Measurements from ENCODE around the gene TFEB. TPM values are rescaled to one million over a fixed set of nuclear protein-coding genes. Genes with fewer than 3 reads are reported as not detected.

The TFEB gene
- total RNA-seq, 1 donor from 2014 or later, result 6.2 TPM

GRCh38 chr6:41682497-41683272 lies 52.7 kb downstream of the TFEB start:
- DNase-seq (ENCODE audit: extremely low spot score, unreplicated experiment), result no peak
- TF ChIP-seq, protein P1, sequence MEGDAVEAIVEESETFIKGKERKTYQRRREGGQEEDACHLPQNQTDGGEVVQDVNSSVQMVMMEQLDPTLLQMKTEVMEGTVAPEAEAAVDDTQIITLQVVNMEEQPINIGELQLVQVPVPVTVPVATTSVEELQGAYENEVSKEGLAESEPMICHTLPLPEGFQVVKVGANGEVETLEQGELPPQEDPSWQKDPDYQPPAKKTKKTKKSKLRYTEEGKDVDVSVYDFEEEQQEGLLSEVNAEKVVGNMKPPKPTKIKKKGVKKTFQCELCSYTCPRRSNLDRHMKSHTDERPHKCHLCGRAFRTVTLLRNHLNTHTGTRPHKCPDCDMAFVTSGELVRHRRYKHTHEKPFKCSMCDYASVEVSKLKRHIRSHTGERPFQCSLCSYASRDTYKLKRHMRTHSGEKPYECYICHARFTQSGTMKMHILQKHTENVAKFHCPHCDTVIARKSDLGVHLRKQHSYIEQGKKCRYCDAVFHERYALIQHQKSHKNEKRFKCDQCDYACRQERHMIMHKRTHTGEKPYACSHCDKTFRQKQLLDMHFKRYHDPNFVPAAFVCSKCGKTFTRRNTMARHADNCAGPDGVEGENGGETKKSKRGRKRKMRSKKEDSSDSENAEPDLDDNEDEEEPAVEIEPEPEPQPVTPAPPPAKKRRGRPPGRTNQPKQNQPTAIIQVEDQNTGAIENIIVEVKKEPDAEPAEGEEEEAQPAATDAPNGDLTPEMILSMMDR (conservative IDR thresholded peaks at IDR 0.05), result no peak
- Mint-ChIP-seq H3K27me3 (no peaks in the 10 kb centered on the region), H3K27ac (no peak overlapping the region), H3K4me1 (ENCODE audit: unreplicated experiment) (peaks cover 28% of the 10 kb centered on the region), H3K9me3 (no peaks in the 10 kb centered on the region), H3K36me3 (no peaks in the 10 kb centered on the region), H3K4me3 (peak overlapping the region; percentile 57)

- Mint-ChIP-seq H3K36me3 (no peaks in the 10 kb centered on the region), H3K27me3 (peaks cover 1% of the 10 kb centered on the region), H3K27ac (peak overlapping the region; percentile 63), H3K4me1 (ENCODE audit: unreplicated experiment) (peaks cover 30% of the 10 kb centered on the region), H3K9me3 (no peaks in the 10 kb centered on the region), H3K4me3 (peak overlapping the region; percentile 57)
- peak; percentile 95 for DNase-seq (ENCODE audit: extremely low spot score, unreplicated experiment)
- TF ChIP-seq, protein P1 (conservative IDR thresholded peaks at IDR 0.05), result peak; percentile 94
Measured at GRCh38 chr6:41682056-41682477, 53.3 kb downstream of the TFEB start.

- Mint-ChIP-seq H3K4me1 (ENCODE audit: unreplicated experiment) (peaks cover 46% of the 10 kb centered on the region), H3K4me3 (peak overlapping the region; percentile 16), H3K9me3 (no peaks in the 10 kb centered on the region), H3K27ac (peak overlapping the region; percentile 14), H3K27me3 (peaks cover 9% of the 10 kb centered on the region), H3K36me3 (no peaks in the 10 kb centered on the region)
- TF ChIP-seq, protein P1 (conservative IDR thresholded peaks at IDR 0.05), result no peak
- DNase-seq (ENCODE audit: extremely low spot score, unreplicated experiment), result no peak
Measured at GRCh38 chr6:41680182-41680965, 55.0 kb downstream of the TFEB start.

DNA sequence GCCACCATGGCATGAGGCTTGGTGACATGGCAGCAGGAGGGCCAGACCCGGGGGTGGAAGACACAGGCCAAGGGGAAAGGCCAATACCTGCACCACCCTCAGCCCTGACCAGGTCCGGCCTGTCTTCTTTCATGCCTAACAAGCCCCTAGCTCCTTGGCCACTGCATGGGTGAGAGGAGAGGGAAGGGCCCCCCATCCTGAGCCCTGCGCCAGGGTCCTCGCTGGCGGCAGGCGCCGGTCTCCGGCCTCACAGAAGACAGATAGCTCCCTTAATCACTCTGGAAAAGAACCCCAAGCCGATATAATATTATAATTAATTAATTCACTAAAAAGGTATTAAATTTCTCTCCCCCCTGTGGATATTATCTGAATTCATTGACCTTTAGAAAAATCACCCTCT lies 55.7 kb downstream of the TFEB start:
- H3K4me3 Mint-ChIP-seq, result no peak overlapping the region
- H3K27me3 Mint-ChIP-seq, result peaks cover 9% of the 10 kb centered on the region
- no peaks in the 10 kb centered on the region for H3K36me3 Mint-ChIP-seq
- no peak overlapping the region for H3K27ac Mint-ChIP-seq
- TF ChIP-seq, protein P1 (conservative IDR thresholded peaks at IDR 0.05), result no peak
- H3K9me3 Mint-ChIP-seq, result no peaks in the 10 kb centered on the region
- no peak for DNase-seq (ENCODE audit: extremely low spot score, unreplicated experiment)
- H3K4me1 Mint-ChIP-seq (ENCODE audit: unreplicated experiment), result peaks cover 47% of the 10 kb centered on the region

- Mint-ChIP-seq H3K27ac (no peak overlapping the region), H3K9me3 (no peaks in the 10 kb centered on the region), H3K36me3 (no peaks in the 10 kb centered on the region), H3K4me1 (ENCODE audit: unreplicated experiment) (peaks cover 52% of the 10 kb centered on the region), H3K4me3 (no peak overlapping the region), H3K27me3 (peaks cover 15% of the 10 kb centered on the region)
- no peak for DNase-seq (ENCODE audit: extremely low spot score, unreplicated experiment)
- TF ChIP-seq, protein P1 (conservative IDR thresholded peaks at IDR 0.05), result no peak
Measured at GRCh38 chr6:41678511-41679084, 56.8 kb downstream of the TFEB start.

Measured in type B pancreatic cell (in vitro differentiated cells).